HL-60 (cell line): ENCODE measurements around the gene RAB11B.

Experiments used
- CTCF ChIP-seq: IDR thresholded peaks from one replicate; pipeline ENCODE4 v1.5.1; 2011; ENCODE audit warnings: low read length, control low read depth, inconsistent platforms; ENCODE audit not compliant: insufficient read depth
- POLR2AphosphoS5 ChIP-seq: IDR thresholded peaks from 2 replicates; pipeline ENCODE4 v1.6.1; 2012; ENCODE audit warnings: low read depth
- REST ChIP-seq: IDR thresholded peaks from 2 replicates; pipeline ENCODE4 v1.6.1; 2012; ENCODE audit warnings: low read depth; ENCODE audit not compliant: insufficient replicate concordance

DNA sequence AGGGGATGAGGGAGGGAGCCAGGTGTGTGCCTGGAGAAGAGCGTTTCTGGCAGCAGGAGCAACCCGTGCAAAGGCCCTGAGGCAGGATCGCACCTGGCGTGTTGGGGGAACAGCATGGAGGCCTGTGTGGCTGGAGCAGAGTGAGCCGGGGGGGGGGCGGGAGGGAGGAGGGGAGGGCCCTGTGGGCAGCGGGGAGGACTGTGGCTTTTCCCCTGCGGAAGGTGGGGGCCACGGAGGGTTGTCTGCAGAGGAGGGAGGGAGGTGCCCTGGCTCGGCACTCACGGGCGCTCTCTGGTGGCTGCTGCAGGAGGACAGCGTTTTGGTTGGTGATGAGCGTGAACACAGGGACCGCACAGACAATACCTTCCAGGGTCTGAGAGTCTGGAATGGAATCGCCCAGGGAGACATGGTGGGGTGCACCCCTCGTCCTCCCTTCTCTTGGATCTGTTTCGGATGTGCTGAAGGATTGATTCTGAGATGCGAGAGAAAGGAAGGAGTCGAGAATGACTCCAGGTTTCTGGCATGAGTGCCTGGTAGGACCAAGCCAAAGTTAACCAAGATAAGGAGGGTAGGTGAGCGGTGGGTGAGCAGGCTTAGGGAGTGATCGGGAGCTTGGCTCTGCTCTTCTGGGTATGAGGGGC is 6.5 kb downstream of the RAB11B start:
- TF ChIP-seq CTCF (peak; percentile 79), POLR2AphosphoS5 (no peak), REST (no peak)
